MM.1S (cell line): ENCODE measurements around the gene ARL6IP6.

Source experiments
- DNase-seq: peaks from one replicate; pipeline ENCODE4 v3.0.0-alpha.2; 2015
- H2AFZ ChIP-seq: fragments of 300-600 bp; sonication (generic); 2 replicates; pipeline ENCODE4 v1.6.0; 2016; ENCODE audit warnings: antibody characterized with exemption, low read length
- H3F3A ChIP-seq: fragments of 300-600 bp; sonication (generic); 2 replicates; pipeline ENCODE4 v1.6.1; 2016; ENCODE audit warnings: mild to moderate bottlenecking, antibody characterized with exemption, low read length, moderate library complexity, mixed read lengths; ENCODE audit not compliant: insufficient read depth
- H3K27ac ChIP-seq: fragments of 300-600 bp; sonication (generic); 2 replicates; pipeline ENCODE4 v1.5.1; 2016; ENCODE audit warnings: mild to moderate bottlenecking, low read length
- H3K27me3 ChIP-seq: fragments of 300-600 bp; sonication (generic); replicated peaks from 2 replicates; pipeline ENCODE4 v1.6.0; 2016; ENCODE audit warnings: low read length; ENCODE audit not compliant: insufficient read depth
- H3K36me3 ChIP-seq: fragments of 300-600 bp; sonication (generic); replicated peaks from 2 replicates; pipeline ENCODE4 v1.6.1; 2016; ENCODE audit warnings: mild to moderate bottlenecking, low read length, mixed read lengths; ENCODE audit not compliant: insufficient read depth
- H3K4me1 ChIP-seq: fragments of 300-600 bp; sonication (generic); 2 replicates; pipeline ENCODE4 v1.6.1; 2016; ENCODE audit warnings: low read length, mixed read lengths
- H3K4me2 ChIP-seq: fragments of 300-600 bp; sonication (generic); 2 replicates; pipeline ENCODE4 v1.6.0; 2016; ENCODE audit warnings: low read depth, low read length
- H3K4me3 ChIP-seq: fragments of 300-600 bp; sonication (generic); 2 replicates; pipeline ENCODE4 v1.5.1; 2016; ENCODE audit warnings: low read length, mixed read lengths
- H3K79me2 ChIP-seq: fragments of 300-600 bp; sonication (generic); 2 replicates; pipeline ENCODE4 v1.6.1; 2016; ENCODE audit warnings: mixed run types, low read length, mixed read lengths
- H3K9ac ChIP-seq: fragments of 300-600 bp; sonication (generic); 2 replicates; pipeline ENCODE4 v1.6.1; 2016; ENCODE audit warnings: low read length, mixed read lengths
- H3K9me2 ChIP-seq: fragments of 300-600 bp; sonication (generic); replicated peaks from 2 replicates; pipeline ENCODE4 v1.6.1; 2016; ENCODE audit warnings: mild to moderate bottlenecking, low read length, mixed read lengths; ENCODE audit not compliant: insufficient read depth
- H3K9me3 ChIP-seq: fragments of 300-600 bp; sonication (generic); replicated peaks from 2 replicates; pipeline ENCODE4 v1.6.1; 2016; ENCODE audit warnings: mild to moderate bottlenecking, low read length, mixed read lengths; ENCODE audit not compliant: insufficient read depth
- H4K20me1 ChIP-seq: fragments of 300-600 bp; sonication (generic); 2 replicates; pipeline ENCODE4 v1.6.1; 2016; ENCODE audit warnings: mild to moderate bottlenecking, low read length, moderate library complexity, mixed read lengths; ENCODE audit not compliant: insufficient read depth
- EZH2 ChIP-seq: fragments of 300-600 bp; sonication (generic); optimal IDR thresholded peaks from 2 replicates; pipeline ENCODE3; 2017; ENCODE audit warnings: low read depth, mild to moderate bottlenecking, antibody characterized with exemption, low read length, mixed read lengths
- EZH2phosphoT487 ChIP-seq: fragments of 300-600 bp; sonication (generic); IDR thresholded peaks from 2 replicates; pipeline ENCODE4 v1.6.1; 2018; ENCODE audit warnings: antibody characterized with exemption, low read length
- TF ChIP-seq, protein P1 (sequence below): fragments of 300-600 bp; sonication (generic); IDR thresholded peaks from 2 replicates; pipeline ENCODE4 v1.5.1; 2016; ENCODE audit warnings: antibody characterized with exemption, low read length, mixed read lengths

Gene ARL6IP6

DNA sequence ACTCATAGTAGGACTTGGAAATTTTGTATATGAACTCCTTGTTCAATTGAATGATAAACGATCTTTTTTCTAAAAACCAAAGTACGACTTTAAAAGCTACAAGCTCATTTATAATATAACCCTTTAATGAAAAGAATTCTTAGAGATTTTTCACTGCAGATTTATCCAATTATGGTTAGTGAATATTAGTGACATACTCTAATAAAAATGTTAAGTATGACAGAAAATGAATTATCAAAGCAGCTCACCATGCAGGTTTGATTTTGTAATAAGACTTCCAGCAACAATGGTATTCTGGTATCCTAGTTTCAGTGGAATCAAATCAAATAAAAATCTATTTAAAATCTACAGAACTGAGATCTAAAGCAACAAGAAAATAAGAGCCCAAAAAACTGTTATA is 39.6 kb upstream of the ARL6IP6 start:
- Histone ChIP-seq H3K9me3 (no peaks in the 10 kb centered on the region), H3K36me3 (peaks cover 22% of the 10 kb centered on the region; the same call in 1 of the 2 replicates), H3K79me2 (peaks cover 29% of the 10 kb centered on the region)

DNA sequence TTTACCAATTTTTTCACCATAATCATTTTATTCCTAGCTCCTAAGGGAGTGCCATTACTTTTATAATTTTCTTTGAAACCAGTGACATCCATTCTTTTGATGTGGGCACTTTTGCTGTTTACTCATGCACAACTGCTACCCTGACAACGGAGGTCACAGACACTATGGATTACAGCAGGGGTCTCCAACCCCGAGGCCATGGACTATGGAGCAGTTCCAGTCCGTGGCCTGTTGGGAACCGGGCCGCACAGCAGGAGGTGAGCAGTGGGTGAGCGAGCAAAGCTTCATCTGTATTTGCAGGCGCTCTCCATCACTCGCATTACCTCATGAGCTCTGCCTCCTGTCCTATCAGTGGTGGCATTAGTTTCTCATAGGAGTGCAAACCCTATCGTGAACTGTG is 35.8 kb upstream of the ARL6IP6 start:
- no peaks in the 10 kb centered on the region for H3K9me3 ChIP-seq
- no peak overlapping the region for H3K4me2 ChIP-seq
- H3K79me2 ChIP-seq: peaks cover 66% of the 10 kb centered on the region
- H3K4me1 ChIP-seq: no peaks in the 10 kb centered on the region
- no peaks in the 10 kb centered on the region for H3K27me3 ChIP-seq
- no peaks in the 10 kb centered on the region for H3F3A ChIP-seq
- no peak overlapping the region for H3K4me3 ChIP-seq
- H3K27ac ChIP-seq: no peak overlapping the region
- peaks cover 12% of the 10 kb centered on the region; the same call in 1 of the 2 replicates for H3K36me3 ChIP-seq
- no peaks in the 10 kb centered on the region for H3K9me2 ChIP-seq
- H4K20me1 ChIP-seq: peaks cover 3% of the 10 kb centered on the region; the same call in 1 of the 2 replicates
- H2AFZ ChIP-seq: no peak overlapping the region
- H3K9ac ChIP-seq: no peak overlapping the region
- no peak for DNase-seq
- TF ChIP-seq, protein P1, sequence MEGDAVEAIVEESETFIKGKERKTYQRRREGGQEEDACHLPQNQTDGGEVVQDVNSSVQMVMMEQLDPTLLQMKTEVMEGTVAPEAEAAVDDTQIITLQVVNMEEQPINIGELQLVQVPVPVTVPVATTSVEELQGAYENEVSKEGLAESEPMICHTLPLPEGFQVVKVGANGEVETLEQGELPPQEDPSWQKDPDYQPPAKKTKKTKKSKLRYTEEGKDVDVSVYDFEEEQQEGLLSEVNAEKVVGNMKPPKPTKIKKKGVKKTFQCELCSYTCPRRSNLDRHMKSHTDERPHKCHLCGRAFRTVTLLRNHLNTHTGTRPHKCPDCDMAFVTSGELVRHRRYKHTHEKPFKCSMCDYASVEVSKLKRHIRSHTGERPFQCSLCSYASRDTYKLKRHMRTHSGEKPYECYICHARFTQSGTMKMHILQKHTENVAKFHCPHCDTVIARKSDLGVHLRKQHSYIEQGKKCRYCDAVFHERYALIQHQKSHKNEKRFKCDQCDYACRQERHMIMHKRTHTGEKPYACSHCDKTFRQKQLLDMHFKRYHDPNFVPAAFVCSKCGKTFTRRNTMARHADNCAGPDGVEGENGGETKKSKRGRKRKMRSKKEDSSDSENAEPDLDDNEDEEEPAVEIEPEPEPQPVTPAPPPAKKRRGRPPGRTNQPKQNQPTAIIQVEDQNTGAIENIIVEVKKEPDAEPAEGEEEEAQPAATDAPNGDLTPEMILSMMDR: no peak

More for the DNA sequence above, 39.6 kb upstream of the ARL6IP6 start:
- no peaks in the 10 kb centered on the region for H3K27me3 ChIP-seq
- H3K9me2 ChIP-seq: no peaks in the 10 kb centered on the region
- no peak overlapping the region for H3K4me2 ChIP-seq
- peaks cover 3% of the 10 kb centered on the region; the same call in 1 of the 2 replicates for H4K20me1 ChIP-seq
- H3K4me1 ChIP-seq: no peaks in the 10 kb centered on the region
- TF ChIP-seq EZH2phosphoT487 (no peak), EZH2 (no peak)
- TF ChIP-seq, protein P1: no peak
- no peak overlapping the region for H3K9ac ChIP-seq
- no peak overlapping the region for H2AFZ ChIP-seq
- H3K27ac ChIP-seq: no peak overlapping the region
- no peak overlapping the region for H3K4me3 ChIP-seq
- DNase-seq: no peak
- H3F3A ChIP-seq: no peaks in the 10 kb centered on the region

DNA sequence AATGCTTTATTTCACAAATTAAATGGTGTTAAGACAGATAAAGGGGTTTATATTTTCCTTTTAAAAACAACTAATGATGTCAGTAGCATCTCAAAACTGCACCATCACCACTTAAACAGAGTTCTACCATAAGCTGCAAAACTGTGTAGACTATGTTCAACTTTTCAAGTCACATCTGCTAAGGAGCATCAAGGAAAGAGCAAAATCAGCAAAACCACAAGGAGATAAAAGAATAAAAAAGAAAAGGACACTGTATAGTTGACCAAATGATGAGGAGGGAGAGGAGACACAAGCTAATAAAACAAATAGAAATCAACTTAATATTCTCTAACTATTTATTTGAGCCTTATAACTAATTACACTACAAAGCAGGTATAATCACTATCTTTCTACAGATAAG is 35.0 kb upstream of the ARL6IP6 start:
- H4K20me1 ChIP-seq: peaks cover 3% of the 10 kb centered on the region; the same call in 1 of the 2 replicates
- H2AFZ ChIP-seq: no peak overlapping the region
- H3F3A ChIP-seq: no peaks in the 10 kb centered on the region
- no peak overlapping the region for H3K9ac ChIP-seq
- H3K9me2 ChIP-seq: no peaks in the 10 kb centered on the region
- no peak for DNase-seq
- H3K36me3 ChIP-seq: peaks cover 12% of the 10 kb centered on the region; the same call in 1 of the 2 replicates
- H3K27me3 ChIP-seq: no peaks in the 10 kb centered on the region
- H3K27ac ChIP-seq: no peak overlapping the region
- no peak overlapping the region for H3K4me2 ChIP-seq
- TF ChIP-seq, protein P1: no peak
- no peak for TF ChIP-seq EZH2
- no peak for TF ChIP-seq EZH2phosphoT487
- no peak overlapping the region for H3K4me3 ChIP-seq
- H3K4me1 ChIP-seq: no peaks in the 10 kb centered on the region
- H3K79me2 ChIP-seq: peaks cover 73% of the 10 kb centered on the region
- H3K9me3 ChIP-seq: no peaks in the 10 kb centered on the region
